Measurements from ENCODE around the gene LRRC8D. TPM values are rescaled to one million over a fixed set of nuclear protein-coding genes. Genes with fewer than 3 reads are reported as not detected.
"Not testable (repeated sequence)": the region's sequence is repeated elsewhere in the genome, so short reads cannot be mapped to it uniquely, and the experiment has no call there.

The LRRC8D gene
- polyA plus RNA-seq, 3 donors, result 28.0 to 43.8 (median 42.9) TPM

DNA sequence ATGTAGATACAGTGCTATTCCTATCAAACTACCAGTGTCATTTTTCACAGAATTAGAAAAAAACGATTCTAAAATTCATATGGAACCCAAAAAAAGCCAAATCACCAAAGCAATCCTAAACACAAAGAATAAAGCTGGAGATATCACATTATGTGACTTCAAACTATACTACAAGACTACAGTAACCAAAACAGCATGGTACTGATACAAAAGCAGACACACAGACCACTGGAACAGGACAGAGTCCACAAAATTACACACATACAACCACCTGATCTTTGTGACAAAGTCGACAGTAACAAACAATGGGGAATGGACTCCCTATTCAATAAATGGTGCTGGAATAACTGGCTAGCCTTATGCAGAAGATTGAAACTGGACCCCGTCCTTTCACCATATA is 102.7 kb downstream of the LRRC8D start:
- no peaks in the 10 kb centered on the region for H3K27me3 ChIP-seq (ENCODE audit: control insufficient read depth in 2 of 2, insufficient read depth in 2 of 2, low read length in 2 of 2)
- TF ChIP-seq, protein P1, sequence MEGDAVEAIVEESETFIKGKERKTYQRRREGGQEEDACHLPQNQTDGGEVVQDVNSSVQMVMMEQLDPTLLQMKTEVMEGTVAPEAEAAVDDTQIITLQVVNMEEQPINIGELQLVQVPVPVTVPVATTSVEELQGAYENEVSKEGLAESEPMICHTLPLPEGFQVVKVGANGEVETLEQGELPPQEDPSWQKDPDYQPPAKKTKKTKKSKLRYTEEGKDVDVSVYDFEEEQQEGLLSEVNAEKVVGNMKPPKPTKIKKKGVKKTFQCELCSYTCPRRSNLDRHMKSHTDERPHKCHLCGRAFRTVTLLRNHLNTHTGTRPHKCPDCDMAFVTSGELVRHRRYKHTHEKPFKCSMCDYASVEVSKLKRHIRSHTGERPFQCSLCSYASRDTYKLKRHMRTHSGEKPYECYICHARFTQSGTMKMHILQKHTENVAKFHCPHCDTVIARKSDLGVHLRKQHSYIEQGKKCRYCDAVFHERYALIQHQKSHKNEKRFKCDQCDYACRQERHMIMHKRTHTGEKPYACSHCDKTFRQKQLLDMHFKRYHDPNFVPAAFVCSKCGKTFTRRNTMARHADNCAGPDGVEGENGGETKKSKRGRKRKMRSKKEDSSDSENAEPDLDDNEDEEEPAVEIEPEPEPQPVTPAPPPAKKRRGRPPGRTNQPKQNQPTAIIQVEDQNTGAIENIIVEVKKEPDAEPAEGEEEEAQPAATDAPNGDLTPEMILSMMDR (IDR thresholded peaks at IDR 0.05), result no peak
- no peak overlapping the region for H3K4me3 Mint-ChIP-seq
- H3K79me2 ChIP-seq (ENCODE audit: insufficient read depth, low read length), result peaks cover 93% of the 10 kb centered on the region
- H3K4me3 ChIP-seq (replicated peaks in 1 of 3; ENCODE audit: low read depth in 2 of 3, low read length in 3 of 3), result no peak overlapping the region
- H3K4me1 Mint-ChIP-seq, result peaks cover 11% of the 10 kb centered on the region
- no peaks in the 10 kb centered on the region for H3K9me3 Mint-ChIP-seq
- no peaks in the 10 kb centered on the region for H3K9me3 ChIP-seq (replicated peaks in 1 of 2; ENCODE audit: control insufficient read depth in 1 of 2, insufficient read depth in 1 of 2, low read length in 2 of 2)
- H2AFZ ChIP-seq (ENCODE audit: insufficient read depth, low read depth, low read length, poor library complexity, severe bottlenecking), result no peak overlapping the region
- no peak overlapping the region for H3K27ac Mint-ChIP-seq
- WGBS (ENCODE audit: insufficient coverage), result 100% methylated on average over 1 of the region's 3 CpGs
- H3K27ac ChIP-seq (ENCODE audit: low read depth in 1 of 2, low read length in 2 of 2), result no peak overlapping the region
- H3K36me3 ChIP-seq (replicated peaks in 1 of 2; ENCODE audit: control insufficient read depth in 1 of 2, insufficient read depth in 2 of 2, low read length in 2 of 2), result peaks cover 7 to 53% of the 10 kb centered on the region in 2 donors
- H3K4me2 ChIP-seq (replicated peaks; ENCODE audit: extremely low read depth, low read length, poor library complexity, severe bottlenecking), result no peak overlapping the region
- H3K27me3 Mint-ChIP-seq (ENCODE audit: low read depth in 3 of 3), result peaks cover 0 to 1% (median 0%) of the 10 kb centered on the region in 3 donors
- intact Hi-C loops (cut with micrococcal nuclease), result no loop called here
- H4K20me1 ChIP-seq (ENCODE audit: insufficient read depth, low read length), result peaks cover 95% of the 10 kb centered on the region
- H3K36me3 Mint-ChIP-seq, result peaks cover 36 to 43% of the 10 kb centered on the region in 2 donors
- DNase-seq, result no peak
- no peak overlapping the region for H3K9ac ChIP-seq (ENCODE audit: insufficient read depth, low read length, poor library complexity, severe bottlenecking)
- H3K4me1 ChIP-seq (ENCODE audit: control insufficient read depth in 1 of 2, insufficient read depth in 2 of 2, low read length in 2 of 2), result no peaks in the 10 kb centered on the region

DNA sequence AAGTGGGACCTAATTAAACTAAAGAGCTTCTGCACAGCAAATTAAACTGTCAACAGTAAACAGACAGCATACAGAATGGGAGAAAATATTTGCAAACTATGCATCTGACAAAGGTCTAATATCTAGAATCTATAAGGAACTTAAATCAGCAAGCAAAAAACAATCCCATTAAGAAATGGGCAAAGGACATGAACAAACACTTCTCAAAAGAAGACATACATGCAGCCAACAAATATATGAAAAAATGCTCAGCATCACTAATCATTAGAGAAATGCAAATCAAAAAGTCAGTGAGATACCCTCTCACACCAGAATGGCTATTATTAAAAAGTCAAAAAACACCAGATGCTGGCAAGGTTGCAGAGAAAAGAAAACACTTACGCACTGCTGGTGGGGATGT is 103.2 kb downstream of the LRRC8D start:
- H3K27me3 ChIP-seq (ENCODE audit: control insufficient read depth in 2 of 2, insufficient read depth in 2 of 2, low read length in 2 of 2); H3K27ac Mint-ChIP-seq; H3K27ac ChIP-seq (ENCODE audit: low read depth in 1 of 2, low read length in 2 of 2); intact Hi-C loops (cut with micrococcal nuclease); H3K4me2 ChIP-seq (replicated peaks; ENCODE audit: extremely low read depth, low read length, poor library complexity, severe bottlenecking); H3K4me3 Mint-ChIP-seq; H3K4me3 ChIP-seq (replicated peaks in 1 of 3; ENCODE audit: low read depth in 2 of 3, low read length in 3 of 3); H3K4me1 ChIP-seq (ENCODE audit: control insufficient read depth in 1 of 2, insufficient read depth in 2 of 2, low read length in 2 of 2); H2AFZ ChIP-seq (ENCODE audit: insufficient read depth, low read depth, low read length, poor library complexity, severe bottlenecking); H3K9me3 Mint-ChIP-seq; H3K27me3 Mint-ChIP-seq (ENCODE audit: low read depth in 3 of 3); H3K9me3 ChIP-seq (replicated peaks in 1 of 2; ENCODE audit: control insufficient read depth in 1 of 2, insufficient read depth in 1 of 2, low read length in 2 of 2); DNase-seq; H3K9ac ChIP-seq (ENCODE audit: insufficient read depth, low read length, poor library complexity, severe bottlenecking): not testable (repeated sequence)
- Histone ChIP-seq H3K79me2 (ENCODE audit: insufficient read depth, low read length) (peaks cover 93% of the 10 kb centered on the region), H4K20me1 (ENCODE audit: insufficient read depth, low read length) (peaks cover 95% of the 10 kb centered on the region), H3K36me3 (replicated peaks in 1 of 2; ENCODE audit: control insufficient read depth in 1 of 2, insufficient read depth in 2 of 2, low read length in 2 of 2) (peaks cover 11 to 58% of the 10 kb centered on the region in 2 donors)
- H3K4me1 Mint-ChIP-seq, result peaks cover 10% of the 10 kb centered on the region
- H3K36me3 Mint-ChIP-seq, result peaks cover 41 to 47% of the 10 kb centered on the region in 2 donors
- WGBS (ENCODE audit: insufficient coverage), result no CpG with 5 or more reads among the region's 1 CpG
